ENCODE data around the gene CDON.
"Not testable (repeated sequence)": the region's sequence is repeated elsewhere in the genome, so short reads cannot be mapped to it uniquely, and the experiment has no call there.

Gene CDON

GRCh38 chr11:125995313-125995712, 67.4 kb downstream of the CDON start:
- H3K36me3 ChIP-seq (ENCODE audit: control insufficient read depth, insufficient read depth, low read length): peaks cover 65% of the 10 kb centered on the region

GRCh38 chr11:125994509-125994908, 68.2 kb downstream of the CDON start:
- H3K4me1 ChIP-seq (ENCODE audit: control insufficient read depth, insufficient read depth, low read length): no peaks in the 10 kb centered on the region
- H3K27ac ChIP-seq (ENCODE audit: insufficient read depth, low read depth, low read length, poor library complexity, severe bottlenecking): no peak overlapping the region
- no peaks in the 10 kb centered on the region for H3K27me3 ChIP-seq (ENCODE audit: control insufficient read depth, insufficient read depth, low read length, poor library complexity, severe bottlenecking)
- H3K9me3 ChIP-seq (ENCODE audit: control insufficient read depth, low read length): no peaks in the 10 kb centered on the region
- H3K36me3 ChIP-seq (ENCODE audit: control insufficient read depth, insufficient read depth, low read length): peaks cover 65% of the 10 kb centered on the region
- 96 to 97% methylated on average over 5 of the region's 5 CpGs for WGBS, 2 experiments
- H3K4me3 ChIP-seq (ENCODE audit: insufficient read depth, low read depth, low read length): no peak overlapping the region

More at GRCh38 chr11:125995313-125995712, 67.4 kb downstream of the CDON start:
- no peaks in the 10 kb centered on the region for H3K4me1 ChIP-seq (ENCODE audit: control insufficient read depth, insufficient read depth, low read length)
- H3K9me3 ChIP-seq (ENCODE audit: control insufficient read depth, low read length): no peaks in the 10 kb centered on the region
- WGBS, 2 experiments: 95 to 97% methylated on average over 4 to 5 of the region's 5 CpGs
- H3K4me3 ChIP-seq (ENCODE audit: insufficient read depth, low read depth, low read length): no peak overlapping the region
- H3K27me3 ChIP-seq (ENCODE audit: control insufficient read depth, insufficient read depth, low read length, poor library complexity, severe bottlenecking): no peaks in the 10 kb centered on the region
- no peak overlapping the region for H3K27ac ChIP-seq (ENCODE audit: insufficient read depth, low read depth, low read length, poor library complexity, severe bottlenecking)

GRCh38 chr11:125992893-125993292, 69.8 kb downstream of the CDON start:
- Histone ChIP-seq H3K36me3 (ENCODE audit: control insufficient read depth, insufficient read depth, low read length) (peaks cover 62% of the 10 kb centered on the region), H3K4me3 (ENCODE audit: insufficient read depth, low read depth, low read length) (no peak overlapping the region), H3K9me3 (ENCODE audit: control insufficient read depth, low read length) (no peaks in the 10 kb centered on the region), H3K27me3 (ENCODE audit: control insufficient read depth, insufficient read depth, low read length, poor library complexity, severe bottlenecking) (no peaks in the 10 kb centered on the region), H3K27ac (ENCODE audit: insufficient read depth, low read depth, low read length, poor library complexity, severe bottlenecking) (no peak overlapping the region), H3K4me1 (ENCODE audit: control insufficient read depth, insufficient read depth, low read length) (no peaks in the 10 kb centered on the region)
- 91 to 92% methylated on average over 7 of the region's 7 CpGs for WGBS, 2 experiments

GRCh38 chr11:125990244-125990643, 72.4 kb downstream of the CDON start:
- Histone ChIP-seq H3K27me3 (ENCODE audit: control insufficient read depth, insufficient read depth, low read length, poor library complexity, severe bottlenecking) (no peaks in the 10 kb centered on the region), H3K4me3 (ENCODE audit: insufficient read depth, low read depth, low read length) (no peak overlapping the region), H3K9me3 (ENCODE audit: control insufficient read depth, low read length) (no peaks in the 10 kb centered on the region), H3K4me1 (ENCODE audit: control insufficient read depth, insufficient read depth, low read length) (no peaks in the 10 kb centered on the region), H3K36me3 (ENCODE audit: control insufficient read depth, insufficient read depth, low read length) (peaks cover 64% of the 10 kb centered on the region), H3K27ac (ENCODE audit: insufficient read depth, low read depth, low read length, poor library complexity, severe bottlenecking) (no peak overlapping the region)
- WGBS, 2 experiments: 94 to 95% methylated on average over 3 of the region's 3 CpGs

- no peaks in the 10 kb centered on the region for H3K9me3 ChIP-seq (ENCODE audit: control insufficient read depth, low read length)
- peaks cover 60% of the 10 kb centered on the region for H3K36me3 ChIP-seq (ENCODE audit: control insufficient read depth, insufficient read depth, low read length)
- H3K27ac ChIP-seq (ENCODE audit: insufficient read depth, low read depth, low read length, poor library complexity, severe bottlenecking): no peak overlapping the region
- H3K27me3 ChIP-seq (ENCODE audit: control insufficient read depth, insufficient read depth, low read length, poor library complexity, severe bottlenecking): no peaks in the 10 kb centered on the region
- WGBS, 2 experiments: 94 to 96% methylated on average over 4 to 5 of the region's 5 CpGs
- H3K4me1 ChIP-seq (ENCODE audit: control insufficient read depth, insufficient read depth, low read length): no peaks in the 10 kb centered on the region
- no peak overlapping the region for H3K4me3 ChIP-seq (ENCODE audit: insufficient read depth, low read depth, low read length)
These were observed 75.5 kb downstream of the CDON start for GRCh38 chr11:125987066-125987641.

- peaks cover 69% of the 10 kb centered on the region for H3K36me3 ChIP-seq (ENCODE audit: control insufficient read depth, insufficient read depth, low read length)
- H3K4me3 ChIP-seq (ENCODE audit: insufficient read depth, low read depth, low read length); H3K27me3 ChIP-seq (ENCODE audit: control insufficient read depth, insufficient read depth, low read length, poor library complexity, severe bottlenecking); H3K9me3 ChIP-seq (ENCODE audit: control insufficient read depth, low read length); H3K27ac ChIP-seq (ENCODE audit: insufficient read depth, low read depth, low read length, poor library complexity, severe bottlenecking); H3K4me1 ChIP-seq (ENCODE audit: control insufficient read depth, insufficient read depth, low read length): not testable (repeated sequence)
- 93 to 95% methylated on average over 6 of the region's 6 CpGs for WGBS, 2 experiments
These were observed 76.7 kb downstream of the CDON start for GRCh38 chr11:125985956-125986355.

GRCh38 chr11:125982348-125982730, 80.3 kb downstream of the CDON start:
- H3K27me3 ChIP-seq (ENCODE audit: control insufficient read depth, insufficient read depth, low read length, poor library complexity, severe bottlenecking): no peaks in the 10 kb centered on the region
- no peak overlapping the region for H3K27ac ChIP-seq (ENCODE audit: insufficient read depth, low read depth, low read length, poor library complexity, severe bottlenecking)
- H3K9me3 ChIP-seq (ENCODE audit: control insufficient read depth, low read length): no peaks in the 10 kb centered on the region
- 98 to 99% methylated on average over 2 to 3 of the region's 3 CpGs for WGBS, 2 experiments
- H3K36me3 ChIP-seq (ENCODE audit: control insufficient read depth, insufficient read depth, low read length): peaks cover 56% of the 10 kb centered on the region
- no peak overlapping the region for H3K4me3 ChIP-seq (ENCODE audit: insufficient read depth, low read depth, low read length)
- H3K4me1 ChIP-seq (ENCODE audit: control insufficient read depth, insufficient read depth, low read length): peaks cover 4% of the 10 kb centered on the region

- Histone ChIP-seq H3K4me1 (ENCODE audit: control insufficient read depth, insufficient read depth, low read length) (peaks cover 4% of the 10 kb centered on the region), H3K9me3 (ENCODE audit: control insufficient read depth, low read length) (no peaks in the 10 kb centered on the region), H3K4me3 (ENCODE audit: insufficient read depth, low read depth, low read length) (no peak overlapping the region), H3K27ac (ENCODE audit: insufficient read depth, low read depth, low read length, poor library complexity, severe bottlenecking) (no peak overlapping the region), H3K36me3 (ENCODE audit: control insufficient read depth, insufficient read depth, low read length) (peaks cover 60% of the 10 kb centered on the region), H3K27me3 (ENCODE audit: control insufficient read depth, insufficient read depth, low read length, poor library complexity, severe bottlenecking) (no peaks in the 10 kb centered on the region)
- 63 to 73% methylated on average over 8 of the region's 8 CpGs for WGBS, 2 experiments
These were observed 82.2 kb downstream of the CDON start for GRCh38 chr11:125980436-125980835.

- peaks cover 4% of the 10 kb centered on the region for H3K4me1 ChIP-seq (ENCODE audit: control insufficient read depth, insufficient read depth, low read length)
- no peak overlapping the region for H3K27ac ChIP-seq (ENCODE audit: insufficient read depth, low read depth, low read length, poor library complexity, severe bottlenecking)
- H3K9me3 ChIP-seq (ENCODE audit: control insufficient read depth, low read length): no peaks in the 10 kb centered on the region
- H3K36me3 ChIP-seq (ENCODE audit: control insufficient read depth, insufficient read depth, low read length): peaks cover 56% of the 10 kb centered on the region
- no peaks in the 10 kb centered on the region for H3K27me3 ChIP-seq (ENCODE audit: control insufficient read depth, insufficient read depth, low read length, poor library complexity, severe bottlenecking)
- WGBS, 2 experiments: 78 to 79% methylated on average over 3 of the region's 3 CpGs
- H3K4me3 ChIP-seq (ENCODE audit: insufficient read depth, low read depth, low read length): no peak overlapping the region
These were observed 83.2 kb downstream of the CDON start for GRCh38 chr11:125979511-125979910.

GRCh38 chr11:125978778-125979407, 83.8 kb downstream of the CDON start:
- Histone ChIP-seq H3K9me3 (ENCODE audit: control insufficient read depth, low read length) (no peaks in the 10 kb centered on the region), H3K27me3 (ENCODE audit: control insufficient read depth, insufficient read depth, low read length, poor library complexity, severe bottlenecking) (no peaks in the 10 kb centered on the region), H3K4me1 (ENCODE audit: control insufficient read depth, insufficient read depth, low read length) (peaks cover 4% of the 10 kb centered on the region), H3K36me3 (ENCODE audit: control insufficient read depth, insufficient read depth, low read length) (peaks cover 56% of the 10 kb centered on the region), H3K4me3 (ENCODE audit: insufficient read depth, low read depth, low read length) (no peak overlapping the region), H3K27ac (ENCODE audit: insufficient read depth, low read depth, low read length, poor library complexity, severe bottlenecking) (no peak overlapping the region)
- WGBS, 2 experiments: 99 to 100% methylated on average over 1 to 3 of the region's 3 CpGs
